ENCODE results near the gene DQX1. TPM values are rescaled to one million over a fixed set of nuclear protein-coding genes. Genes with fewer than 3 reads are reported as not detected.

DQX1 gene
- total and polyA plus RNA-seq, 2 of the 8 experiments (the other 6 are each of a cell fraction or from before 2014, with no cell fraction given): 0.76 to 1.1 TPM

- FAIRE-seq: no peak
- peaks cover 2 to 4% of the 10 kb centered on the region in 2 experiments for H4K20me1 ChIP-seq (replicated peaks in 1 of 2; ENCODE audit: control insufficient read depth in 1 of 2, insufficient read depth in 2 of 2, low read length in 2 of 2)
- H3K4me2 ChIP-seq (ENCODE audit: insufficient read depth in 1 of 2, low read depth in 2 of 2, low read length in 2 of 2): no peak overlapping the region
Measured at GRCh38 chr2:74556831-74557370, 30.9 kb upstream of the DQX1 start.

More at GRCh38 chr2:74556831-74557370, 30.9 kb upstream of the DQX1 start:
- Histone ChIP-seq H3K27ac (ENCODE audit: low read depth, low read length) (no peak overlapping the region), H3K9me3 (ENCODE audit: insufficient read depth in 2 of 2, low read depth in 1 of 2, low read length in 1 of 2) (no peaks in the 10 kb centered on the region), H2BK5ac (ENCODE audit: low read depth, low read length) (no peak overlapping the region), H2BK12ac (ENCODE audit: low read depth, low read length) (no peak overlapping the region), H4K8ac (ENCODE audit: extremely low read depth, insufficient read depth, low read length) (no peak overlapping the region), H3K4me1 (replicated peaks in 1 of 4; ENCODE audit: control insufficient read depth in 3 of 4, insufficient read depth in 4 of 4, low read length in 3 of 4) (peaks cover 0 to 14% (median 8%) of the 10 kb centered on the region in 4 experiments; a peak in 6 of 7 replicates), H2BK120ac (replicated peaks; ENCODE audit: low read depth, low read length) (no peak overlapping the region), H3K18ac (ENCODE audit: extremely low read depth, low read length) (no peak overlapping the region), H2BK15ac (ENCODE audit: low read length) (no peak overlapping the region), H3K79me2 (ENCODE audit: control insufficient read depth in 1 of 2, insufficient read depth in 2 of 2, low read length in 2 of 2) (no peaks in the 10 kb centered on the region), H3K56ac (replicated peaks; ENCODE audit: insufficient read length, low read depth, low read length) (no peak overlapping the region), H4K5ac (ENCODE audit: insufficient read length, low read depth, low read length) (no peak overlapping the region), H3K4me3 (ENCODE audit: extremely low read depth in 1 of 4, insufficient read depth in 2 of 4, low read depth in 3 of 4, low read length in 4 of 4) (no peak overlapping the region), H3K36me3 (ENCODE audit: control insufficient read depth in 2 of 4, insufficient read depth in 4 of 4, low read length in 3 of 4) (peaks cover 0 to under 1% (median 0%) of the 10 kb centered on the region in 4 experiments; a peak in 1 of 8 replicates), H2BK20ac (ENCODE audit: low read length) (no peak overlapping the region), H2AFZ (ENCODE audit: low read length) (no peak overlapping the region), H3K23ac (ENCODE audit: insufficient read length) (no peak overlapping the region), H3K14ac (ENCODE audit: insufficient read length) (no peak overlapping the region), H3K4ac (replicated peaks; ENCODE audit: insufficient read length, low read depth, low read length) (no peak overlapping the region), H4K91ac (replicated peaks; ENCODE audit: insufficient read length, low read length) (no peak overlapping the region), H3K9ac (replicated peaks in 1 of 4; ENCODE audit: extremely low read depth in 1 of 4, low read depth in 3 of 4, low read length in 3 of 4) (no peak overlapping the region), H3K79me1 (ENCODE audit: low read depth, low read length) (no peaks in the 10 kb centered on the region; the same call in 1 of the 2 replicates), H3K27me3 (replicated peaks in 1 of 4; ENCODE audit: control insufficient read depth in 3 of 4, extremely low read depth in 1 of 4, insufficient read depth in 3 of 4, low read length in 3 of 4) (peaks cover 0 to 37% (median 29%) of the 10 kb centered on the region in 4 experiments; a peak in 6 of 7 replicates), H2AK5ac (ENCODE audit: low read depth, low read length) (no peak overlapping the region), H3K23me2 (ENCODE audit: low read depth, low read length) (peaks cover 18% of the 10 kb centered on the region)
- whole genome bisulfite sequencing, 2 experiments (ENCODE audit: extremely low coverage in 1 of 2, insufficient coverage in 1 of 2, insufficient read length in 1 of 2, insufficient replicate concordance in 2 of 2, low coverage in 1 of 2, low lambda C conversion rate in 2 of 2, missing lambda C conversion rate in 1 of 2): 89% methylated on average over 6 of the region's 6 CpGs; no CpG with 5 or more reads in 1 of the 2 experiments
- TF ChIP-seq CHD1 (IDR thresholded peaks at IDR 0.05; ENCODE audit: low read depth, low read length): no peak
- TF ChIP-seq EP300 (IDR thresholded peaks at IDR 0.05; ENCODE audit: borderline replicate concordance in 1 of 2, low read depth in 2 of 2, low read length in 2 of 2): no peak
- TF ChIP-seq JUND (IDR thresholded peaks at IDR 0.05; ENCODE audit: low read length): no peak
- TF ChIP-seq CREB1 (IDR thresholded peaks at IDR 0.05): no peak
- no peak for TF ChIP-seq KDM1A (IDR thresholded peaks at IDR 0.05; ENCODE audit: borderline replicate concordance, low read length)
- TF ChIP-seq SRF (IDR thresholded peaks at IDR 0.05; ENCODE audit: low read depth, low read length): no peak
- no peak for TF ChIP-seq E2F6 (IDR thresholded peaks at IDR 0.05)
- TF ChIP-seq CHD2 (IDR thresholded peaks at IDR 0.05; ENCODE audit: low read length): no peak
- TF ChIP-seq KDM5A (IDR thresholded peaks at IDR 0.05; ENCODE audit: low read length): no peak
- no peak for TF ChIP-seq BACH1 (IDR thresholded peaks at IDR 0.05; ENCODE audit: low read length)
- ChIA-PET POLR2A (ENCODE audit: partially characterized antibody) (interaction anchor here (1.0 to 2.6 kb wide), 5 partner anchors 11 to 60 kb away, joined by 3 to 16 read pairs (median 4); partner anchors contain the start of genes AUP1 and HTRA2), CTCF (ENCODE audit: partially characterized antibody) (interaction anchor here (0.9 to 7.5 kb wide), 8 partner anchors 9 to 83 kb away, joined by 3 to 56 read pairs (median 6); partner anchors contain the start of genes CCDC142 and TTC31)
- DNase-seq (ENCODE audit: low read depth in 1 of 2, low spot score in 2 of 2): no peak
